NB4 (cell line): ENCODE measurements around the gene PDCD6IP.
"Not testable (repeated sequence)": the region's sequence is repeated elsewhere in the genome, so short reads cannot be mapped to it uniquely, and the experiment has no call there.

Source experiments
- CTCF ChIP-seq: IDR thresholded peaks from one replicate; pipeline ENCODE4 v1.5.1; 2012; ENCODE audit warnings: low read depth, low read length
- MYC ChIP-seq: IDR thresholded peaks from 2 replicates; pipeline ENCODE4 v1.6.1; 2011; ENCODE audit warnings: low read depth, low read length
- POLR2A ChIP-seq: IDR thresholded peaks from 2 replicates; pipeline ENCODE4 v1.6.1; 2011; ENCODE audit warnings: mild to moderate bottlenecking; ENCODE audit not compliant: insufficient read length; ENCODE audit errors: extremely low read depth
- TF ChIP-seq, protein P1 (sequence below): IDR thresholded peaks from 2 replicates; pipeline ENCODE4 v1.6.1; 2011; ENCODE audit warnings: low read depth, low read length

DNA sequence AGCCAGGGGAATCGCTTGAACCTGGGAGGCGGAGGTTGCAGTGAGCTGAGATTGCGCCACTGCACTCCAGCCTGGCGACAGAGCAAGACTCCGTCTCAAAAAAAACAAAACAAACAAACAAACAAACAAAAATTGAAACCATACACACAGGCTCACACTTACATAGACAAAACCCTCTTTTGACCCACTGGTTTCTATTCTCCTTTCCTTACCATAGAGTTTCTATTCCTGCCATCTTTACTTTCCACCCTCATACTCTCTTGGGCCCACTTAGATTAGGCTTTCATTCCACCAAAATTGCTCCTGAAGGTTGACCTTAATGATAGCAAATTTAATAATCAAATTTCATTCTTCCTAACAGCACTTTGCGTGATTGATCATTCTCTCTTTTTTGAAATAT lies 17.0 kb upstream of the PDCD6IP start:
- TF ChIP-seq CTCF, POLR2A, MYC: not testable (repeated sequence)
- TF ChIP-seq, protein P1, sequence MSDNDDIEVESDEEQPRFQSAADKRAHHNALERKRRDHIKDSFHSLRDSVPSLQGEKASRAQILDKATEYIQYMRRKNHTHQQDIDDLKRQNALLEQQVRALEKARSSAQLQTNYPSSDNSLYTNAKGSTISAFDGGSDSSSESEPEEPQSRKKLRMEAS: not testable (repeated sequence)
